ENCODE data around the gene C10orf90.

DNA sequence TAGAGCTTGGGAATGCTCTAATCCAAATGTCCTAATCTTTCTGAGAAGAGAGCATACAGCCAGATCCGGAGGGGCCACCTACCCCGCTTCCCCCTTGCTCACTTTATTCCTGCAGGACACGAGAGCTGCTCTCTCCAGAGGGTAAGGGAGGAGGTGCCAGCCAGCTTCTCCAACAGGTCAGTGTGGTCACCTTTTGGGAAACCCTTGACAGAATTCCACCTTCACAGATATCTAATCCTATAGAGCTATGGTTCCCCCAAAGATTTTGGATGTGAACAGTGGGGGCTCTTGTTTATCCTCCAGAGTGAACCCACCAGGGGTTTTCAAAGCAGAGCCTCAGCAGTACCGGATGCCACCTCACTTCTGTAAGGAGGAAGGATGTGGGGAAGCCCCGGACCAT, 34.6 kb upstream of the C10orf90 start:
- TF ChIP-seq, protein P1, sequence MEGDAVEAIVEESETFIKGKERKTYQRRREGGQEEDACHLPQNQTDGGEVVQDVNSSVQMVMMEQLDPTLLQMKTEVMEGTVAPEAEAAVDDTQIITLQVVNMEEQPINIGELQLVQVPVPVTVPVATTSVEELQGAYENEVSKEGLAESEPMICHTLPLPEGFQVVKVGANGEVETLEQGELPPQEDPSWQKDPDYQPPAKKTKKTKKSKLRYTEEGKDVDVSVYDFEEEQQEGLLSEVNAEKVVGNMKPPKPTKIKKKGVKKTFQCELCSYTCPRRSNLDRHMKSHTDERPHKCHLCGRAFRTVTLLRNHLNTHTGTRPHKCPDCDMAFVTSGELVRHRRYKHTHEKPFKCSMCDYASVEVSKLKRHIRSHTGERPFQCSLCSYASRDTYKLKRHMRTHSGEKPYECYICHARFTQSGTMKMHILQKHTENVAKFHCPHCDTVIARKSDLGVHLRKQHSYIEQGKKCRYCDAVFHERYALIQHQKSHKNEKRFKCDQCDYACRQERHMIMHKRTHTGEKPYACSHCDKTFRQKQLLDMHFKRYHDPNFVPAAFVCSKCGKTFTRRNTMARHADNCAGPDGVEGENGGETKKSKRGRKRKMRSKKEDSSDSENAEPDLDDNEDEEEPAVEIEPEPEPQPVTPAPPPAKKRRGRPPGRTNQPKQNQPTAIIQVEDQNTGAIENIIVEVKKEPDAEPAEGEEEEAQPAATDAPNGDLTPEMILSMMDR (IDR thresholded peaks at IDR 0.05) = no peak
- TF ChIP-seq POLR2A (IDR thresholded peaks at IDR 0.05) (no peak), EP300 (IDR thresholded peaks at IDR 0.05) (no peak)
